Kidney (tissue), 14 donors: ENCODE measurements around the gene TPM4. TPM values are rescaled to one million over a fixed set of nuclear protein-coding genes. Genes with fewer than 3 reads are reported as not detected.

Experiments used
- DNase-seq, 5 donors: peaks; one replicate each; pipeline ENCODE4 v3.0.0-alpha.2; 2013 to 2020
- FAIRE-seq: peaks from 2 replicates; lab custom pipeline; 2012; peaks lifted over from hg19 to GRCh38; lab: Jason Lieb, UNC
- H3K27ac ChIP-seq, 2 donors: one replicate each; pipeline ENCODE4 v1.7.0; 2013; ENCODE audit warnings: low read depth in 2 of 2, low read length in 2 of 2, inconsistent platforms in 1 of 2
- H3K27me3 ChIP-seq: one replicate; pipeline ENCODE4 v1.7.1; 2013; ENCODE audit warnings: low read length, inconsistent platforms; ENCODE audit not compliant: control insufficient read depth, insufficient read depth
- H3K36me3 ChIP-seq, 3 donors: one replicate each; pipeline versions ENCODE4 v1.7.0 to v1.7.1; 2013; ENCODE audit warnings: low read length in 3 of 3, control low read depth in 1 of 3, inconsistent platforms in 1 of 3; ENCODE audit not compliant: insufficient read depth in 3 of 3, control insufficient read depth in 2 of 3
- H3K4me1 ChIP-seq, 3 donors: one replicate each; pipeline versions ENCODE4 v1.7.0 to v1.7.1; 2013; ENCODE audit warnings: low read length in 3 of 3, inconsistent platforms in 1 of 3, low read depth in 1 of 3; ENCODE audit not compliant: control insufficient read depth in 2 of 3, insufficient read depth in 2 of 3
- H3K4me3 ChIP-seq, 3 donors: one replicate each; pipeline versions ENCODE4 v1.7.0 to v1.8.1; 2013; ENCODE audit warnings: low read length in 3 of 3, control low read depth in 1 of 3, inconsistent platforms in 1 of 3
- H3K9ac ChIP-seq, 3 donors: one replicate each; pipeline versions ENCODE4 v1.7.0 to v1.7.1; 2013; ENCODE audit warnings: low read length in 3 of 3, control low read depth in 1 of 3, inconsistent platforms in 1 of 3
- H3K9me3 ChIP-seq, 3 donors: one replicate each; pipeline versions ENCODE4 v1.7.0 to v1.7.1; 2013; ENCODE audit warnings: low read length in 3 of 3, control low read depth in 1 of 3, inconsistent platforms in 1 of 3; ENCODE audit not compliant: control insufficient read depth in 2 of 3, insufficient read depth in 1 of 3
- CTCF ChIP-seq: IDR thresholded peaks from 3 replicates; pipeline ENCODE4 v1.5.1; 2012; ENCODE audit warnings: mild to moderate bottlenecking, moderate library complexity, borderline replicate concordance; ENCODE audit not compliant: insufficient read depth; ENCODE audit errors: extremely low read depth
- intact Hi-C: fragments of 100-400 bp; cut with DNase I; formaldehyde crosslinking; loops from one replicate; pipeline ENCODE4 v1.11.1; 2022
- polyA plus RNA-seq: library from polyadenylated mRNA; stranded (reverse); fragments of 350-450 nt; fragmentation: Illumina TruSeq; extraction: RNeasy Lipid Tissue Mini Kit (QIAGEN cat#74804); gene quantifications from one replicate; pipeline ENCODE4 v1.2.3, GENCODE V29; 2014; ENCODE audit warnings: low read depth, low replicate concordance; ENCODE audit not compliant: insufficient read depth
- total RNA-seq: library from RNA; stranded (reverse); fragmentation: NEBNext Ultra II Directional; extraction: Animal tissue kit (Norgen Biotek cat#: 25700); gene quantifications from one replicate; pipeline ENCODE4 v1.2.1, GENCODE V29; 2021
- donor health status: control.
- donor health status: control.
- donor health status: control.
- donor health status: control.
- donor health status: control.
- donor health status: DM: yes; HTN: yes; CAD: no.
- donor health status: Normal renal cell carcinoma (clear cell type).

The TPM4 gene
- total and polyA plus RNA-seq, 2 donors from 2014 or later, result 132 to 273 TPM

GRCh38 chr19:16121141-16121540 is 44.8 kb downstream of the TPM4 start:
- DNase-seq (no peak), FAIRE-seq (no peak)
- intact Hi-C loops, result no loop called here
- H3K36me3 ChIP-seq, result peaks cover 3 to 51% (median 28%) of the 10 kb centered on the region in 3 donors
- H3K9ac ChIP-seq, result no peak overlapping the region
- peaks cover 0 to 1% (median 0%) of the 10 kb centered on the region in 3 donors for H3K4me1 ChIP-seq
- H3K27me3 ChIP-seq, result no peaks in the 10 kb centered on the region
- H3K9me3 ChIP-seq, result no peaks in the 10 kb centered on the region
- no peak overlapping the region for H3K27ac ChIP-seq
- no peak for TF ChIP-seq CTCF
- no peak overlapping the region for H3K4me3 ChIP-seq

GRCh38 chr19:16121967-16122366 is 45.7 kb downstream of the TPM4 start:
- Histone ChIP-seq H3K4me3 (no peak overlapping the region), H3K4me1 (no peaks in the 10 kb centered on the region), H3K27ac (no peak overlapping the region), H3K9ac (no peak overlapping the region), H3K36me3 (peaks cover 3 to 51% (median 32%) of the 10 kb centered on the region in 3 donors), H3K9me3 (no peaks in the 10 kb centered on the region), H3K27me3 (no peaks in the 10 kb centered on the region)
- DNase-seq (no peak), FAIRE-seq (no peak)
- TF ChIP-seq CTCF, result no peak
- intact Hi-C loops, result no loop called here

GRCh38 chr19:16124953-16125352 is 48.7 kb downstream of the TPM4 start:
- no peaks in the 10 kb centered on the region for H3K9me3 ChIP-seq
- H3K4me1 ChIP-seq, result no peaks in the 10 kb centered on the region
- H3K9ac ChIP-seq, result no peak overlapping the region
- FAIRE-seq (no peak), DNase-seq (no peak)
- H3K27ac ChIP-seq, result no peak overlapping the region
- no peaks in the 10 kb centered on the region for H3K27me3 ChIP-seq
- no peak overlapping the region for H3K4me3 ChIP-seq
- peaks cover 5 to 55% (median 47%) of the 10 kb centered on the region in 3 donors for H3K36me3 ChIP-seq
- TF ChIP-seq CTCF, result no peak
- intact Hi-C loops, result no loop called here

- no peaks in the 10 kb centered on the region for H3K9me3 ChIP-seq
- H3K27me3 ChIP-seq, result no peaks in the 10 kb centered on the region
- intact Hi-C loops, result no loop called here
- no peaks in the 10 kb centered on the region for H3K4me1 ChIP-seq
- H3K4me3 ChIP-seq, result no peak overlapping the region
- H3K9ac ChIP-seq, result no peak overlapping the region
- peaks cover 5 to 59% (median 47%) of the 10 kb centered on the region in 3 donors for H3K36me3 ChIP-seq
- no peak for DNase-seq
- H3K27ac ChIP-seq, result no peak overlapping the region
- no peak for TF ChIP-seq CTCF
- FAIRE-seq, result no peak
These were observed 49.6 kb downstream of the TPM4 start for GRCh38 chr19:16125737-16126495.
